MM.1S (cell line): ENCODE results near the gene AANAT.

Experiments
- DNase-seq: peaks from one replicate; pipeline ENCODE4 v3.0.0-alpha.2; 2015
- H2AFZ ChIP-seq: fragments of 300-600 bp; sonication (generic); 2 replicates; pipeline ENCODE4 v1.6.0; 2016; ENCODE audit warnings: antibody characterized with exemption, low read length
- H3F3A ChIP-seq: fragments of 300-600 bp; sonication (generic); 2 replicates; pipeline ENCODE4 v1.6.1; 2016; ENCODE audit warnings: mild to moderate bottlenecking, antibody characterized with exemption, low read length, moderate library complexity, mixed read lengths; ENCODE audit not compliant: insufficient read depth
- H3K27ac ChIP-seq: fragments of 300-600 bp; sonication (generic); 2 replicates; pipeline ENCODE4 v1.5.1; 2016; ENCODE audit warnings: mild to moderate bottlenecking, low read length
- H3K27me3 ChIP-seq: fragments of 300-600 bp; sonication (generic); replicated peaks from 2 replicates; pipeline ENCODE4 v1.6.0; 2016; ENCODE audit warnings: low read length; ENCODE audit not compliant: insufficient read depth
- H3K36me3 ChIP-seq: fragments of 300-600 bp; sonication (generic); replicated peaks from 2 replicates; pipeline ENCODE4 v1.6.1; 2016; ENCODE audit warnings: mild to moderate bottlenecking, low read length, mixed read lengths; ENCODE audit not compliant: insufficient read depth
- H3K4me1 ChIP-seq: fragments of 300-600 bp; sonication (generic); 2 replicates; pipeline ENCODE4 v1.6.1; 2016; ENCODE audit warnings: low read length, mixed read lengths
- H3K4me2 ChIP-seq: fragments of 300-600 bp; sonication (generic); 2 replicates; pipeline ENCODE4 v1.6.0; 2016; ENCODE audit warnings: low read depth, low read length
- H3K4me3 ChIP-seq: fragments of 300-600 bp; sonication (generic); 2 replicates; pipeline ENCODE4 v1.5.1; 2016; ENCODE audit warnings: low read length, mixed read lengths
- H3K79me2 ChIP-seq: fragments of 300-600 bp; sonication (generic); 2 replicates; pipeline ENCODE4 v1.6.1; 2016; ENCODE audit warnings: mixed run types, low read length, mixed read lengths
- H3K9ac ChIP-seq: fragments of 300-600 bp; sonication (generic); 2 replicates; pipeline ENCODE4 v1.6.1; 2016; ENCODE audit warnings: low read length, mixed read lengths
- H3K9me2 ChIP-seq: fragments of 300-600 bp; sonication (generic); replicated peaks from 2 replicates; pipeline ENCODE4 v1.6.1; 2016; ENCODE audit warnings: mild to moderate bottlenecking, low read length, mixed read lengths; ENCODE audit not compliant: insufficient read depth
- H3K9me3 ChIP-seq: fragments of 300-600 bp; sonication (generic); replicated peaks from 2 replicates; pipeline ENCODE4 v1.6.1; 2016; ENCODE audit warnings: mild to moderate bottlenecking, low read length, mixed read lengths; ENCODE audit not compliant: insufficient read depth
- H4K20me1 ChIP-seq: fragments of 300-600 bp; sonication (generic); 2 replicates; pipeline ENCODE4 v1.6.1; 2016; ENCODE audit warnings: mild to moderate bottlenecking, low read length, moderate library complexity, mixed read lengths; ENCODE audit not compliant: insufficient read depth
- CTCF ChIP-seq: fragments of 300-600 bp; sonication (generic); IDR thresholded peaks from 2 replicates; pipeline ENCODE4 v1.5.1; 2016; ENCODE audit warnings: antibody characterized with exemption, low read length, mixed read lengths
- EZH2 ChIP-seq: fragments of 300-600 bp; sonication (generic); optimal IDR thresholded peaks from 2 replicates; pipeline ENCODE3; 2017; ENCODE audit warnings: low read depth, mild to moderate bottlenecking, antibody characterized with exemption, low read length, mixed read lengths
- EZH2phosphoT487 ChIP-seq: fragments of 300-600 bp; sonication (generic); IDR thresholded peaks from 2 replicates; pipeline ENCODE4 v1.6.1; 2018; ENCODE audit warnings: antibody characterized with exemption, low read length

The AANAT gene

GRCh38 chr17:76466775-76467130 is 650 bp upstream of the AANAT start:
- no peaks in the 10 kb centered on the region for H3F3A ChIP-seq
- TF ChIP-seq CTCF (no peak), EZH2phosphoT487 (no peak), EZH2 (no peak)
- H3K36me3 ChIP-seq = no peaks in the 10 kb centered on the region
- H4K20me1 ChIP-seq = no peaks in the 10 kb centered on the region
- H3K4me2 ChIP-seq = no peak overlapping the region
- no peaks in the 10 kb centered on the region for H3K9me2 ChIP-seq
- no peaks in the 10 kb centered on the region for H3K79me2 ChIP-seq
- no peaks in the 10 kb centered on the region for H3K9me3 ChIP-seq
- peaks cover 23% of the 10 kb centered on the region for H3K4me1 ChIP-seq
- no peak for DNase-seq
- 0 out of 2 replicates have a peak, but pooled peaks cover 6% of the 10 kb centered on the region for H3K27me3 ChIP-seq
- H3K27ac ChIP-seq = no peak overlapping the region
- no peak overlapping the region for H3K4me3 ChIP-seq
- H2AFZ ChIP-seq = no peak overlapping the region
- H3K9ac ChIP-seq = no peak overlapping the region

- no peak overlapping the region for H3K9ac ChIP-seq
Measured at GRCh38 chr17:76467809-76468633, 618 bp downstream of the AANAT start.

GRCh38 chr17:76468634-76469010 is 1.2 kb downstream of the AANAT start:
- Histone ChIP-seq H4K20me1 (no peaks in the 10 kb centered on the region), H3K9me2 (no peaks in the 10 kb centered on the region), H3K27me3 (no peaks in the 10 kb centered on the region), H3K9ac (no peak overlapping the region), H3K4me1 (peaks cover 11% of the 10 kb centered on the region; the same call in 1 of the 2 replicates), H3K79me2 (no peaks in the 10 kb centered on the region), H3K27ac (no peak overlapping the region), H3K4me2 (no peak overlapping the region), H2AFZ (no peak overlapping the region), H3K4me3 (no peak overlapping the region), H3F3A (no peaks in the 10 kb centered on the region), H3K9me3 (no peaks in the 10 kb centered on the region), H3K36me3 (peaks cover 5% of the 10 kb centered on the region; the same call in 1 of the 2 replicates)
- TF ChIP-seq EZH2phosphoT487 = no peak
- no peak for TF ChIP-seq EZH2
- TF ChIP-seq CTCF = no peak
- DNase-seq = no peak

More at GRCh38 chr17:76467809-76468633, 618 bp downstream of the AANAT start:
- H3K9me2 ChIP-seq = no peaks in the 10 kb centered on the region
- no peaks in the 10 kb centered on the region for H3K9me3 ChIP-seq
- H4K20me1 ChIP-seq = no peaks in the 10 kb centered on the region
- H3K27me3 ChIP-seq = no peaks in the 10 kb centered on the region
- TF ChIP-seq EZH2phosphoT487 (no peak), CTCF (no peak), EZH2 (no peak)
- H3K79me2 ChIP-seq = no peaks in the 10 kb centered on the region
- no peak overlapping the region for H2AFZ ChIP-seq
- no peak overlapping the region for H3K4me3 ChIP-seq
- H3K36me3 ChIP-seq = peaks cover 5% of the 10 kb centered on the region; the same call in 1 of the 2 replicates
- no peak for DNase-seq
- H3K27ac ChIP-seq = no peak overlapping the region
- H3K4me2 ChIP-seq = no peak overlapping the region
- H3F3A ChIP-seq = no peaks in the 10 kb centered on the region
- H3K4me1 ChIP-seq = peaks cover 11% of the 10 kb centered on the region; the same call in 1 of the 2 replicates
